Inferior parietal cortex (tissue), 1 donor: Measurements from ENCODE around the gene SEPTIN3.

Experiments used
- DNase-seq: peaks from one replicate; pipeline ENCODE4 v3.0.0-alpha.2; 2016; ENCODE audit errors: extremely low spot score

The SEPTIN3 gene

GRCh38 chr22:42016111-42016510, 46.9 kb downstream of the SEPTIN3 start:
- no peak for DNase-seq

- no peak for DNase-seq
Observed at GRCh38 chr22:42018224-42018623, 49.0 kb downstream of the SEPTIN3 start.
